GM19452 (cell line): Measurements from ENCODE around the gene CNTNAP2.

Experiments
- ATAC-seq: cut with Tn5 transposase; IDR thresholded peaks from one replicate; pipeline ENCODE4 v1.9.1; 2021; ENCODE audit not compliant: unreplicated experiment

CNTNAP2 gene

DNA sequence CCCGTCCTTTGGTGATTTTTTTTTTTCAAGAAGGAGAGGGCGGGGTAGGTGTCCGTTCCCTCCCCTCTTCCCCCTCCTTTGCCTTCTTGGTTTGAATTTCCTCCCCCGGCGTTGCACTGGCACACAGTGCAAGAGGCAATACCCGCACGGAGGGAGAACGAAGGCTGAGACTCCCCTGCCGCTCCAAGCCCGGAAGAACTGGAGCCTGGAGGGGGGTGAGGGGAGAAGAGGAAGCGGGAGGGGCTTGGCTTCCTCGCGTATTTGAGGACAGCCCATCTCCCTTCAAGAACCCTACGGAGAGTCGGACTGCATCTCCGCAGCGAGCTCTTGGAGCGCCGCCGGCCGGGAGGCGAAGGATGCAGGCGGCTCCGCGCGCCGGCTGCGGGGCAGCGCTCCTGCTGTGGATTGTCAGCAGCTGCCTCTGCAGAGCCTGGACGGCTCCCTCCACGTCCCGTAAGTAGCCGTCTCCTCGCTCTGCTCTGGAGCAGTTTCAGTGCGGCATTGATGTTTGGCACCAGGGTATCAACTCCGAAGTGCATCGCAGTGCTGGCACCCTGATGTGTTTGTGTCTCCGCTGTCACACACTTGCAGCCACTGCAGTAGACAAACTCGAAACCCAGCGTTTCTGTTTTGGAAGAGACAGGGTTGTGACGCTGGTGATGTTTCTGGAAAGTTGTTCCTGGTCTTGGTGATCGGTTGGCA lies at the start of gene CNTNAP2:
Gene CNTNAP2, plus strand, starts transcription at position 281 of the 702 bp plus-strand sequence. Its CDS starts 76 bp downstream, at position 357.
- no peak for ATAC-seq

- no peak for ATAC-seq
Measured at GRCh38 chr7:146067880-146068279, 48.7 kb upstream of the CNTNAP2 start.

DNA sequence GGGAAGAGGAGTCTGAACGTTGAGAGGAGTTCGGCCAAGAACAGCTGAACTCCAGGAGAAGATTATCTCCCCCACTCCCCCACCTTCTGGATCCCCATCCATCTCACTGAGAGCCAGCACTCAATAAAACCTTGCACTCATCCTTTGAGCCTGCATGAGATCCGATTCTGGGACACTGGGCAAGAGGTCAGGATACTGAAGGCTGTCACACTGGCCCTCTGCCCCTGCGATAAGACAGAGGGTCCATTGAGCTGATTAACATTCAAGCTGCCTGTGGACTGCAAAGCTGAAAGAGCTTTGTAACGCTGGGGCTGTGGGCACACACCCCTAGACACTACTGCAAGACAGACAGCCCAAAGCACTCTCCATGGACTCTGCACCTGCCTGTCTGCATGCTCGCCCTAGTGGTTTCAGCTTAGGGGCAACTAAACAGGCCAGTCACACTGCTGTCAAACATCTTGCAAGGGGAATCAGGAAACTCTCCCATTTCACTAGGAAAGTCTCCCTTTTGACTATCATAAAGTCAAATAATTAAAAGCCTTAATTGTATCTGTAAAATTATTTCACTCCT lies 42.3 kb upstream of the CNTNAP2 start:
- ATAC-seq: no peak

- no peak for ATAC-seq
Measured at GRCh38 chr7:146076344-146076743, 40.3 kb upstream of the CNTNAP2 start.

DNA sequence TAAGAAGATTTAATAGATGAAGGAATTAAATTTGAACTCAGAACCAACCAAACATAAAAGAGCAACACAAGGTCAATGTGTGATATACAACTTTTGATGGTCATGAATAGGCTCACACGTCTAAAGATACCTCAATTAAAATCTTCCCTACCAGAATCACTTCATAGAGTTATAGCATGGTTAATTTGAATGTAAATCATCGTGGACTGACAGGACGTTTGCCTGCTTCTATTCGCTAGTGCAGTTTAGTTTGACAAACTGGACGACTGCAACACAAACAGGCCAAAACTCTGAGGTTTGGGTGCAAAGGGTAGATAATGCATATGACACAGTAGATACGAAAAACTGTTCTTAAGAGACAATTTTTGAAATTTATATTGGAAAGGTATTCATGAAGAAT lies 32.5 kb upstream of the CNTNAP2 start:
- ATAC-seq: no peak

- ATAC-seq: peak; percentile 80
Measured at GRCh38 chr7:146090023-146090645, 26.5 kb upstream of the CNTNAP2 start.

DNA sequence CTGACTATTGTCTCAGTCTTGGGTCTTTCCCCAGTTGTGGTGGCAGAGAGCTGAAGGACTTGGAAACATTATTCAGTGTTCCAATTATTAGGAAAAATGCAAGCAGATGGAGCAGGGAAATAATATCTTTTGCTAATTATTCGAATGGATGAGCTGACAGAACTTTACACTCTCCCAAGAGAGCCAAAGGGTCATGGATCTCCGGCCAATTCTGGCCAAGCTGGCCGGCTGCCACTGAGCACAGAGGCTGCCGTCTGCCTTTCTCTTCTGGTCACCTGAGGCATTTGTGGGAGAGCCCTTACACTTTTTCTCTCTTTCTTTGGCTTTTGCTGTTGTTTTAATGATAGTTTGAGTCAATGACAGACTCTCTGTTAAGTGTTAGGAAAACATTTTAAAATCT lies 22.2 kb upstream of the CNTNAP2 start:
- no peak for ATAC-seq

DNA sequence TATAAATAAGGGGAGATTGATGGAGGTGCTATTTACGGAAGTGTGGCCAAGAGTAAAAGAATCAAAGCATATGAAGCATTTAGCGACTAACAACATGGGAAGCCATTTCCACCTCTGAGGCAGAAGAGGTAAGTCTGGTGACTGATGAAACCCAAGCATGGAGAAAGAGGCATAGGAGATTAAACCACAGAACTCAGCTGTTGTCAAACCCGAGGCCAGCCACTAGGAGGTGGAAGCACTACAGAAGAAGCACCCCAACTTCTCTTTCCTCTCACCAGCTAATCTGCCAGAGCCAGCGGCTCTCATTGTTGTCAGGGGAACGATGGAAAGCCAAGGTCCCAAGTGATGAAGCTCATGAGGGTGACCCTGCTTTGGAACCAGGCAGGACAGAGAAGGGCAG lies 19.6 kb upstream of the CNTNAP2 start:
- no peak for ATAC-seq

- ATAC-seq: no peak
Measured at GRCh38 chr7:146106319-146106718, 10.3 kb upstream of the CNTNAP2 start.

DNA sequence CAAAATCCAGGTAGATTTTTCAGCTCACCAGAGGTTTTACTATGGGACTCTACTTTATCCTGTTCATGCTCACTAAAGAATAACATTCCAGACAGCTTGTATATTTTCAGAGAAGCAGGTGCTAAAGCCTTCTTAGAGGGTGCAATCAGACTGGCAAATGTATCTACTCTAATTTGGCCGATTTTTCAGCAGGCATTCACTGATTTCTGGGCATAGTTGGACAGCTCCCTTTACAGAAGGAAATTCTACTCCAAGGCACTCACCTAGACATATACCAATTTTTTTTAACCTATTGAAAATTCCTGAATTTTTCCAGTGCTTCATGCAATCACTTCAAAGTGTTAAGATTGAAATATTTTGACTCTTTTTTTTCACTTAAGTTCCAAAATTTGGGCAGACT lies 3.8 kb upstream of the CNTNAP2 start:
- no peak for ATAC-seq

DNA sequence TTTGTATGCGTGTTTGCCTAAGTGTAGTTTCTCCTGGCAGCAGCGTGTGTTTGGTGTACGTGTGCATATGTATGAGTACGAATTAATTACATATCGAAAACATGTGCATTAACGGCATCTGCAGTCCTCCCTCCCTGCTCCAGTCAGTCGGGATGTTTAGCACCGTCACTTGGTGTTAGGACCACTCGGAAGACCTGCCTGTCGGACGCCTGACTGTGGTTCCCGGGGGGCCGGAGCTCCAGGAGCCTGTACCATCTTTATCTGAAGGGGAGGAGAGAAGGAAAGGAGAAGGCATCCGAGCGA lies 1.1 kb upstream of the CNTNAP2 start:
- ATAC-seq: no peak

DNA sequence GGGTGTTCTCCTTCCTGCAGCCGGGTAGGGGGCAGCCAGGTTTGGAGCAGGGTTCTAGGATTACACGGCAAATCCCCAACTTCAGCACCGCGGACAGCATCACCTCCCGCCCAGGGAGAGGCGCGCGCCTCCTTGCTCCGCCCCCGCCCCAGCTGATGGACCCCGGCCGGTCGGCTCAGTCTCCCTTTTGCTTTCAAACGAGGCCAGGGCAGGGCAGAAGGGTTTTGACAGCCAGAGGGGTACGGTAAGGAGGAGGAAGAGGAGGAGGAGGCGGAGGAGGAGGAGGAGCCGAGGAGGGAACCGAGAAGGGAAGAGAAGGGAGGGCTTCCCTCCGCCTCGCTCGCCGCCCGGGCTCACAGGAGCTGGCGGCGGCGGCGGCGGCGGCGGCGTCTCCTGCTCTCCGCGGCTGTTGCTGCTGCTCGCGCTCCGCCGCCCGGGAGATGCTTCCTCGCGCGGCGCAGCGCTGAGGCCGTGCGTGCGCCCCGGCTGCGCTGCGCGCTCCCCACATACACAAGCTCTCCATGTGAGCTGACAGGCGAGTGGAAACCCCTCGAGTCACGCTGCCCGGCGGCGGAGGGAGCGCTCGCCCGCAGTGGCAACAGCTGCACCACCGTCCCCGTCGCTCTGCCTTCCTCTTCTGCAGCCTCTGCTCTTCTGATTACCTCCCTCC lies 615 bp upstream of the CNTNAP2 start:
- ATAC-seq: no peak

- no peak for ATAC-seq
Measured at GRCh38 chr7:146117576-146117975, 975 bp downstream of the CNTNAP2 start.

DNA sequence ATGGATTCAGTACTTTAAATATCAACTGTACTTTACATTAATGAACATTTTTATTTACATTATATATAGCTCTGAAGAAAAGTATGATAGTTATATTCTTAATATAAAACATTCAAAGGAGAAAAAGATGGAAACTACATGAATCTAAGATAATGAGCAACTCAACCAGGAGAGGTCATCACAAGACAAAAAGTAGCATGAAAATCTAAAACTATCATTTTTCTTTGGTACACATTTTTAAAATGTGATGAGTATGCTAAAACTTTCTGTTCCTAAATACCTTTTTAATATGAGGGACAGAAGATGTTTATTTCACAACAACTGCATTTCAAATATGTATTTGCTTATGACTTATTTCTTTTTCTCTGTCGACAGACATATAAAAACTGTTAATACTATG lies 2.4 kb downstream of the CNTNAP2 start:
- ATAC-seq: no peak

- ATAC-seq: no peak
Measured at GRCh38 chr7:146123715-146124114, 7.1 kb downstream of the CNTNAP2 start.

- no peak for ATAC-seq
Measured at GRCh38 chr7:146126767-146127509, 10.3 kb downstream of the CNTNAP2 start.

DNA sequence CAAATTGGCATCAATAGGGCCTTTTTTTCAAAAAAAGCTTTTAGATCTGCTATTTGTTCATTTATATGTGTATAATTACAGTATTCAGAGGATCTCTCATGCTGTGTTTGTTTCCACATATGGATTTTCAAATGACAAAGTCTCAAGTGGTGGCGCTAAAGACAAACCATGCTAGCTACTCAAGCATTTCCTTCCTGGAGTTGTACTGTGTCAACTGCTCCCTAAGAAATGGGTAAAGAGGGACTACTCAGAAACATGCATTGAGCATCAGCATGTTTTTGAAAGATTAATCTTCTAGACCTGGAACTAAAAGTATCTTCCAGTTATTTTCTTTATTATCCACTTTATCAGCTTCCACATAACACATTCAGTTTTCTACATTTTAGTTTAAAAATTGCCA lies 12.7 kb downstream of the CNTNAP2 start:
- no peak for ATAC-seq

DNA sequence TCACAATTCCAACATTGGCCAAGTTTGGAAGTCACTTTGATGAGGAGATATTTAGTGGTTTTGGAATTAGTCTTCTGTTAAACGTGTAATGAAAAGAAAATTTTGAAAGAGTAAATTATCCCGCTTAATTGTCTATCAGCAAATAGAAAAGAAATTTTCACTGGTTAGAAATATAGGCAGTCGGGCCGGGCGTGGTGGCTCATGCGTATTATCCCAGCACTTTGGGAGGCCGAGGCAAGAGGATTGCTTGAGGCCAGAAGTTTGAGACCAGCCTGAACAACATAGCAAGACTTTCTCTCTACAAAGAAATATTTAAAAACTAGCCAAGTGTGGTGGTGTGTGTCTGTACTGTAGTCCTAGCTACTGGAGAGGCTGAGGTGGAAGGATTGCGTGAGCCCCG lies 13.4 kb downstream of the CNTNAP2 start:
- no peak for ATAC-seq

- no peak for ATAC-seq
Measured at GRCh38 chr7:146131701-146132100, 15.1 kb downstream of the CNTNAP2 start.

DNA sequence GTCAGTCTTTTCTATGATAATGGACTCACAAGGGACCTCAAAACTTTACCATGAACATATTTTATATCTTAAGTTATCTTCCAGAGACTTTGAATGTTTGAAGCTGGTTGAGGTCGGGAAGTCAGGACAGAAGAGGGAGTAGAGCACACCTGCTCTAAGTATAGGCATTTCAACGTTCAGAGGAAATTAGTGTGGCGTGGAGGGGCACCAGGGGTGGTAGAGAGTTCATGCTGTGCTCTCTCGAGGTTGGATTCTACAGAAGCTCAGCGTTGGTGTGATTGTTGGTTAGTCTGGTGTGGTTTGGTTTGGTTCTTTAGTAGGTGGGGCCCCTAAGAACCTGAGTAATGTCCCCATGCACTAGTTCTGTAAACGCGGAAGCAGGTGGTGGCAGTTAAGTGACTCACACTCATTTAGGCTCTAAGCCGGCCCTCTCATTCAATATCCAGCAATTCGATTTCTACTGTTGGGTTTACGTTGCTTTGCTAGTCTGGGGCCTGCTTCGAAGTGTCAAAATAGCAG lies 19.8 kb downstream of the CNTNAP2 start:
- ATAC-seq: no peak

DNA sequence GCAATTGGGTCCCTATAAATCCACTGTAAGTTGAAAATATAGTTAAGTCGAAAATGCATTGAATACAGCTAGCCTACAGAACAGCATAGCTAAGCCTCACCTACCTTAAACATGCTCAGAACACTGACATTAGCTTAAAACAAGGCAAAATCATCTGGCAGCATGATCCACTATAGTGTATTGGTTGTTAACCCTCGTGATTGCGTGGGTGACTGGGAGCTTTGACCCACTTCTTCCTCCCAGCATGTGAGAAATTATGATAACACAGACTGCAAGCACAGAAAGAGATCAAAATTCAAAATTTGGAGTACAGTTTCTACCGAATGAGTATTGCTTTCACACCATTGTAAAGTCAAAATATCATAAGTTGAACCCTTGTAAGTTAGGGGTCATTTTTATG lies 22.3 kb downstream of the CNTNAP2 start:
- no peak for ATAC-seq
